ENCODE data around the gene C9orf153. TPM values are rescaled to one million over a fixed set of nuclear protein-coding genes. Genes with fewer than 3 reads are reported as not detected.

Gene C9orf153
- total RNA-seq, 1 donor from 2014 or later, result 0.45 TPM

DNA sequence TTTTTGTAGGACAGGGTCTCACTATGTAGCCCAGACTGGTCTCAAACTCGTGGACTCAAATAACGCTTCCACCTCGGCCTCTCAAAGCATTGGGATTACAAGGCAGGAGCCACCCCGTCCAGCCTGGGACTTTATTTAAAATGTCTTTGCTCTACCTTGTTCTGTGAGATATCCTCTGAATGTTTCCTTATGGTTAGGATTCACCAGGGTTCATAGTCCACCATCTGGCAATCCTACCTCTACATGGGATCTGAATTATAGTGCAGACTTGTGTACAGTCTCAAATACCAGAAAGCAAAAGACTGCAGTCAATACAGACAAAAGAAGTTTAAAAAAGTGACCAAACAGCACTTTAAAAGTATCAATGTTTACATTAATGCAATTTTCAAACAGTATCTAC, 12.8 kb upstream of the C9orf153 start:
- no peak for DNase-seq (ENCODE audit: low read depth)

DNA sequence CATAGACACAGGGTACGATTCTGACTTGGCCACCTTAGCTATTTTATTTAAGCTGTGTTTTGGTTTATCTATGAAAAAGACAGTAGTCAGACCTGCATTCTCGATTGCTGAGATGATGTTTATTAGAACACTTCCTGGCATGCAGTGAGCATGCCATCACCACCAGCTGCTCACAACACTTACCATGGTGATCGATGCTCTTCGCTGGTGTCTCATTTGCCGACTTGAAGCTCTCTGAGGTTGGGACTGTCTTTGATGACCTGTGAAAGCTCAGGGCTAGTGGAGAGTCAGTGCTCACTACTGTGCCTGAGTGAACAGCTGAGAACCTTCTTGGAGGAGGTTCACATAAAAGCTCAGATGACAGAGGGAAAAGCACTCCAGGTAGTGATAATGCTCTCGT, 4.4 kb upstream of the C9orf153 start:
- DNase-seq (ENCODE audit: low read depth), result peak; percentile 67

DNA sequence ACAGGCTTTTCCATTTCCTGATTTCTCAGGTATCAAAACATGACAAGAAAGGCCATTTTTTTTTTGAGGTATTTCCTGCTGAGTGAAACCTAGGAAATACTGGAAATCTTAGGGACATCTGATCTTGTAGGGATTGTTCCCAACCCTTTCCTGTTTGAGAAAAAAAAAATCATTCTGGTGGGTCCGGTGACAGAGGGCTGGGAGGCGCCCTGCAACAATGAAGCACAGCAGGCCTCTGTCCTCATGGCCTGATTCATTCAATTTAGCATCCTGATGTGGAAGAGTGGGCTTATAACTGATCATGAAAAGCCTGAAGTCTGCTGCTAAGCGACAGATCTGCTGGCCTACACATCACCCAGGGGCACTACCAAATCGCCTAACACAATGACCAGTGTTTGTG, 3.0 kb upstream of the C9orf153 start:
- no peak for DNase-seq (ENCODE audit: low read depth)

DNA sequence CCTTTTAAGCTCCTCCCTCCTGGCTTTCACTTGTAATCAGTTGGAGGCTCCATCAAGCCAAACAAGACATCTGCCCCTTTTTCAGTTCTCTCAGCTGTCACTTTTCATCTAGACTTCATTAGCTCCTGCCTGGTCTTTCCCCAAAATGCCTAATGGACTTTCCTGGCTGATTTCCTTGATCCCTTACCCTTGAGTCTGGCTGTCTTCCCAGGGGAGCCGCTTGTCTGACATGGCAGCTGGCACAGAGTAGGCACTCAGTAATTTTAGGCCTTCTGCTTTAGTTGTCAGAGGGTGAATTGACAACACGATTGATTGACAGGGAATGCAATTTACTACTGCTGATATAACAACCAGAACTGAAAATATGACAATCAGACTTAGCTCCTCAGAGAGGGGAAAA, 2.1 kb downstream of the C9orf153 start:
- peak; percentile 58 for DNase-seq (ENCODE audit: low read depth)

DNA sequence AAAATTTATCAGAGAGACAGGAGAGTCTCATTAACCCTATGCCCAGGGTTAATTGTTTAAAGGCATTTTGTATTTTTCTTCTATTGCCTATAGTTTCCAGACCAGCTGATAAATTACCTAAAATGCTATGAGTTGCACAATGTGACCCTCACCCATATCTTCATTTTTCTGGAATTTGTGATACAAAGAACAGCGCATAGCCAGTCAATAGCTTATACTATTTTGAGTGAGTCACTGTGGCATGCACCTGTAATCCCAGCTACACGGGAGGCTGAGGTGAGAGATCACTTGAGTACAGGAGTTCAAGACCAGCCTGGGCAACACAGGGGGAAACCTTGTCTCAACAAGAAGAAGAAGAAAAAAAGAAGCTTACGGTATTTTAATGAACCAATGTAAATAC, 2.8 kb downstream of the C9orf153 start:
- no peak for DNase-seq (ENCODE audit: low read depth)

DNA sequence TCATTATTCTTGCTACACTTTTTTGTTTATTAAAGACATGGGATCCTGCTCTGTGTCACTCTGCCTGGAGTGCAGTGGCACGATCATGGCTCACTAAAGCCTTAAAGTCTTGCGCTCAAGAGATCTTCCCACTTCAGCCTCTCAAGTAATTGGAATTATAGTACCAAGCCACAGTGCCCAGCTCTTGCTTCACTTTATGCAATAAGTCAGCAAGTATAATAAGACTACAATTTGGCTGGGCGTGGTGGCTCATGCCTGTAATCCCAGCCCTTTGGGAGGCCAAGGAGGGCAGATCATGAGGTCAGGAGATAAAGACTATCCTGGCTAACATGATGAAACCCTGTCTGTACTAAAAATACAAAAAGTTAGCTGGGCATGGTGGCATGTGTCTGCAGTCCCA, 5.9 kb downstream of the C9orf153 start:
- DNase-seq (ENCODE audit: low read depth), result no peak

DNA sequence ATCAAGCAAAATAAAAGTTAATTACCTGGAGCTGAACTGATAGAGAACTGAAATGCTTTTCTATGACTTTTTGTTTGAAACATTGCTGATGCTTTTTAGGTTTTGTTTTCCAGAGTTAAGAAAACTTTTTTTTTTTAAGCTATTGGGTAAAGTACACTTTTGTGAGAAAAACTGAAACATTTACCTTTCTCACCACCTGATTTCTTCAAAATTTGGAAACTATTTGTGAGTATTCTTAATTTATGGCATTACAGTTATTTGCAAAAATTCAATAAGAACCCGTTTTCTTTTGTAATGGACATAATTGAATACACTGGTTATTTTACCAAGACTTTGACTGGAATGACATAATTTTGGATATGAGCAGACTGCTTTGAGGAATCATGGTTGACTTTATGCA, 6.6 kb downstream of the C9orf153 start:
- no peak for DNase-seq (ENCODE audit: low read depth)

DNA sequence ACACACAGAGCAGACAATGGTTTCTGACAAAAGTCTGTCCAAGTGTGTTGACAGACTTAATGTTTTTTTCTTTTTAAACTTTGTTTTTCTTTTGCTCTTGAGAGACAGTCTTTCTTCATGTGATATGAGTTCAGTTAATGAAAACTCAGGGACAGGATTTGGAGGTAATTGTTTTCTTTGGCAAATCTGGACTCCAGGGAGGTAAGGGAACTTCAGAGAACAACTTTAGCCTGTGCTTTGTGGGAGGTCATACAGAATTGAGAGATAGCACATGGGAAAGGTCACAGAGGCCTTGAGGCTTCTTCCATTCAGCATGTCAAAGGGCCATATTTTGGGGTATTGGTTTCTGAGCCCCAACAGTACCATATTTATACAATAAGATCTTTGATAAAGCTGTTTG, 9.3 kb downstream of the C9orf153 start:
- no peak for DNase-seq (ENCODE audit: low read depth)

DNA sequence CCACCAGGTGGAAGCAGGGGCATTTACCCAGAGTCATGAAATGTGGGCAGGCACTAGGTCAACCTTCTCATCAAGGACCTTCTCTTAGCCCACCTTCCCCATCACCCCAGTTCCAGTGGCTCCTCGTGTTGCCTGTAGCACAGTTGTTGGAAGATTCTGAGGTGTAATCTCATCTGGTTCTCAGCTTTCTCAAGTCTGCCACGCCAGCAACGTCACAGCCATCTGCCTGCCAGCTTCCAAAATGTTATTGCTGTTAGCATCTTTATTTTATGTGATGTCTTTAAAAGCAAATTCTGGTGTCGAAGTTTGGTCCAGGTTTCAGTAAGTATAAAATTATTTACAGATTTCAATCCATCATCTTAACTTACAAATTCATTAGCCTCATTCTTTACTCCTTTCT, 10.7 kb downstream of the C9orf153 start:
- no peak for DNase-seq (ENCODE audit: low read depth)

DNA sequence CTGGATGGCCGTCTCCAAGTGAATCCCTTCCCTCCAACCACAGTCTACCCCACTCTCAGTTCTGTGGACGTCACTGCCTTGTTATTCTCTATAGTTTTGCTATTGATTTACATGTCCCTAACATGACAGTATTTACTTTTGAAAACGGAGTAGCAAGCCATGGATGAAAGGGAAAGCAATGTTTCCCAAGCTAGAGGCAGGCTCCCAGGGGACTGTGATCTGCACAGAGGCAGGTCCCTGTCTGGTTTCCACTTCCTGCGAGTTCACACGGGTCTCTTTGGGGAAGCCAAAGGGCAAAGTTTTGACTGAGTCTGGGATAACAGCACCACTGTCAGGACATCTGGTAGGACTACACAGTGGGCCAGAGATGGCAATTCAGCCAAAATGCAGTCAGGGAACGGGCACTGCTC, 12.7 kb downstream of the C9orf153 start:
- peak; percentile 30 for DNase-seq (ENCODE audit: low read depth)

DNA sequence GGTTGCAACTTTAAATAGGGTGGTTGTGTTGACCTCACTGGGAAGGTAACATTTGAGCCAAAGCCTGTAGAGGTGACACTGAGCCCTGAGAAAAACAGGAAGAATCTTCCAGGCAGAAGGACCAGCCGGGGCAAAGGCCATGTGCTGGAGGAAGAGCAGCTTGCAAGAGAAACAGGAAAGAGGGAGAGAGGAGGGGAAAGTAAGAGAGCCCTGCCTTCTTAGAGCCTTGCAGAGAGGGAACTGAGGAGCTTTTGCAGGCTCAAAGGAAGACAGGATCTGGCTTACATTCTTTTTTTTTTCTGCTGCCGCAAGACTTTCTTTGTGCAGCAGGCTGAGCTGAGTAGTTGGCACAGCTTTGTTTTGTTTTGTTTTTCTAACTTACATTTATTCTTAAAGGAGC, 17.4 kb downstream of the C9orf153 start:
- no peak for DNase-seq (ENCODE audit: low read depth)

DNA sequence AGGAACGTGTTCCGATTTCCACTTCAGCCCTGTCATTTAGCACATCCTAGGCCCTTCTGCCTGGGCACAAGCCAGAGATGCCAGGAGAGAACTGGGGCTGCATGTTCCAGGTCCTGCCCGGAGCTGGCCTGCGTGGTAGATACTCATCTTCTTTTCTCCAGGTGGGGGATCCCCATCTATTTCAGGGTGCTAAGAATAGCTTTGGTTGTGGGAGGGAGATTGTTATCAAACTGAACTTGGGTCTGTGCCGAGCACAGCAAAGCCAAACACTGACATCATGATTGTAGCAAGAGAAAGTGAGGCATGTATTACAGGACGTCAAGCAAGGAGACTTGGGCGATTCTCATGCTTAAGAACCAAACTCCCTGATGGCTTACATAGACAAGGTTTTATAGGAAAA, 18.2 kb downstream of the C9orf153 start:
- DNase-seq (ENCODE audit: low read depth), result no peak

DNA sequence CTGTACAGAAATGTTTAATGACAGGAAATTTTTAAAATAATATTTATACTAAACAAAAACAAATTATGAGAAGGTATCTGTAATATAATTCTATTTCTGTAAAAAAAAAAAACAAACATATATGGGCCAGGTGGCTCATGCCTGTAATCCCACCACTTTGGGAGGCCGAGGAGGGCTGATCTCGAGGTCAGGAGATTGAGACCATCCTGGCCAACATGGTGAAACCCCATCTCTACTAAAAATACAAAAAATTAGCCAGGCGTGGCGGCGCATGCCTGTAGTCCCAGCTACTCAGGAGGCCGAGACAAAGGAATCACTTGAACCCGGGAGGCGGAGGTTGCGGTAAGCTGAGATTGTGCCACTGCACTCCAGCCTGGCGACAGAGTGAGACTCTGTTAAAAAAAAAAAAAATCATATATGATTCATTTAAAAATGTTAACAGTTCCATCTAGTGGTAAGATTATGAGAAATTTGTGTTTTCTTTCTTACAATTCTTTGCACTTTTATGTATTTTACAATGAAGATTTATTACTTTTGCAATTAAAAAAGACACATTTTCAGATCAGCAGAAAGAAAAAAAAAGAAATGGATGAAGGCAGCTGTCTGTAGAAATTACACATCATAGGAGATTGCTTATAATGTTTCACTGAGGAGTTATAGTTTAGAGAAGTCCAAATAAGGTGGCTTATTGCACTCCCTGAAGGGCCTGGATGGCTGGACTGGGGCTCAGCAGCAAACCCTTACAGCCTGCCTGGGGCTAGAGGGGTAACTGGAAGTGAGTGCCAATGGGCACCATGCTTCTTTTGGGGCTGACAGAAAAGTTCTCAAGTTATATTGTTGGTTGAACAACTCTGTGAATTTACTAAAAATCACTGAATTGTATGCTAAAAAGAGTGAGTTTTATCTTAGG, 20.3 kb downstream of the C9orf153 start:
- DNase-seq (ENCODE audit: low read depth), result no peak

DNA sequence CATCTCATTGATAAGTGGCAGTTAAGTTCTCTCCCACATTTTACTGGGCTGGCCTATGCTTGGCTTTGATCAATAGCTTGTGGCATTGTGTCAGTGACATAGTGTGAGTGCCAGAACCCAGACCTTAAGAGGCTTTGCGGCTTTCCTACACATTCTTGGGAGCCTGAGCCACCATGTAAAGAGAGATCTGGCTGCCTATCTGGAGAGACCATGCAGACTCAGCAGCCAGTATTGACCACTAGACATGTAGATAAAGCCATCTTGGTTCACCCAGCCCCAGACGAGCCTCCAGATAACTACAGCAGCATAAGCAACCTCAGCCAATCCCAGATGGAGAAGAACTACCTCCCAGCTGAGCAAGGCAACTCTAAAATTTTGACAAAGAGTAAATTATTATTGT, 28.6 kb downstream of the C9orf153 start:
- no peak for DNase-seq (ENCODE audit: low read depth)

DNA sequence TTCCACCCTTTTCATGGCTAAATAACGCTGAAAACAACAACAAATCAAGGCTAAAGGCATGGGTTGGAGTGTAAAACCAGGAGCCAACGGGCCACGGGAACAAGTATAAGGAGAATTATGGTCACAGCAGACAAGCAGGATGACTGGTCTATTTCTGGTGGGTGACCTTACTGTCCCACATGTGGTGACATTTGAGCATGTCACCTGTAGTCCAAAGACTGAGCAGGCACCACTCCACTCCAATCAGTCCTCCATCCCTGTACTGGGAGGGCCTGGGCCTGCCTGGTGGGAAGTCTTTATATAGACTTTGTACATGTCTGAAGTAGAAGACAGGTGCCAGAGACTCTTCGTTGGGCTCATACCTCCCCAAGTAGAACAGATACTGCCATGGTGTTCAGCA, 36.8 kb downstream of the C9orf153 start:
- DNase-seq (ENCODE audit: low read depth), result peak; percentile 23

DNA sequence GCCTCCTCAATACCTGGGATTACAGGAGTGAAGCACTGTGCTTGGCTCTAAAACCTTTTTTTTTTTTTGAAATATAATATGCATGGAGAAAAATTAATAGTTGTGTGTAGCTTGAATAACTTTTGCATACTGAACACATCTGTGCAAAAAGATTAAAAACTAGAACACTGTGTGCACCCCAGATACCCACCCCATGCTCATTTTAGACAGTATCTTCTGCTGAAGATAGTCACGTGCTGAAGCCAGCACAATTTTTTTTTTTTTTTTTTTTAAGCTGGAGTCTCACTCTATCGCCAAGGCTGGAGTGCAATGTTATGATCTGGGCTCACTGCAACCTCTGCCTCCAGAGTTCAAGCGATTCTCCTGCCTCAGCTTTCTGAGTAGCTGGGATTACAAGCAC, 39.9 kb downstream of the C9orf153 start:
- DNase-seq (ENCODE audit: low read depth), result no peak

DNA sequence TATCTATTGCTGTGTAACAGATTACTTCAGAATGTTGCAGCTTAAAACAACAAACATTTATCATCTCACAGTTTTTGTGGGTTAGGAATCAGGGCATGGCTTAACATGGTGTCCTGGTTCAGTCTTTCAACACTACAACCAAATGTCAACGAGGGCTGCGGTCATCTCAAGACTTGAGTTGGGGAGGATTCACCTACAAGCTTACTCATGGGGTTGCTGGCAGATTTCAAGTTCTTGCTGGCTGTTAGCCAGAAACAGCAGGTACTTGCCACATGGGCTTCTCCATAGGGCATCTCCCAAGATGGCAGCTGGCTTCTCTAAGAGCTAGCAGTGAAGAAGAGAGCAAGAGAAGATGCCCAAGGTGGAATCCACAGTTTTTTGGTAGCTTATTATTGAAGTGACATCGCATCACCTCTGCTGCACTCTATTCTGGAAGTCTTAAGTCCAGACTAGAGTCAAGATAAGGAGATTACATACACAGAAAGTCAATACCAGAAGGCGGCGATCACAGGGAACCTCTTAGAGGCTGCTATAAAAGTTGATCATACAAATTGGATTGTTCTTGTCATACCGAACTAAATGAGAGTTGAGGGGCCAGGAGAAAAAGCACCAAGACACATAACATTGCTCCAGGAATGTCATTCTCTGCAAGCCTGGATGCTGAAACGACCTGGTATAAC, 42.2 kb downstream of the C9orf153 start:
- DNase-seq (ENCODE audit: low read depth), result no peak

DNA sequence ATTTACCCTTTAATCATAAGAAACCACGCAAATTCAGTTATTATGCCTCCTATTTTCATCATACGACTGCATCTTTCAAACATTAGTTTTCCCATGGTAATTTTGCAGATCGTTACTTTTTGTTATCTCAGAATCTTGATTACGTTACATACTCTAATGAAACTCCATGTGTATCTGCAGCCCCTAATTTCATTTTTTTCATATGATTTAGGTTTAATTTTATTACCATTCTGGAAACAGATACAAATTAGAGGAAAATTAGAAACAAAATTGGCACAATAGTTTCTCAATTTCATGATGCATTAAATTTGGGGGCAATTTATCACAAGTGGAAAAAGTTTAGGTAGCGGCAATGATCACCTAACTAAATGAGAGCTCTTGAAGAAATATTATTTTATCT, 52.3 kb downstream of the C9orf153 start:
- no peak for DNase-seq (ENCODE audit: low read depth)

DNA sequence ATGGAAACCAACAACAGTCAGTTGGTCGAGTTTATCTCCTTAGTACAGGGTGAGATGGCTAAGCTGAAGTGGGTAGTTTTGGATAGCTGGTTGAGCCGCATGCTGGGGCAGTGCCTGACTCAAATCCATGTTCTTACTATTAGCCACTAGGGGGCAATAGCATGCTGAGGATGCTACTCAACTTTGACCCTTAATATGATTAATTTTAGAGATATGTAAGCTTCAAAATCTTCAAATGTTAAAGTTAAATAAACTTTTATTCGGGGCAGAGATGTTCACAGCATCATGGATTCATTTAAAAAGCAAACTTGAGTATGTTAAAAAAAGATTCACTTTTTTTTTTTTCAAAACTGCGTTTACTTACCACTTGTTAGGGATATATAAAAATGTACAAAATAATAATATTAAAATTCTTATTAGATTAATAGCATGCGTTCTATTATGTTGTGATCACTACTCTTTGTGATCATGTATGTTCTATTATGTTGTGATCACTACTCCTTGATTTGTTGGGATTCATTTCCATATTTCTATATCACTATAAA, 57.0 kb downstream of the C9orf153 start:
- DNase-seq (ENCODE audit: low read depth), result peak; percentile 59

DNA sequence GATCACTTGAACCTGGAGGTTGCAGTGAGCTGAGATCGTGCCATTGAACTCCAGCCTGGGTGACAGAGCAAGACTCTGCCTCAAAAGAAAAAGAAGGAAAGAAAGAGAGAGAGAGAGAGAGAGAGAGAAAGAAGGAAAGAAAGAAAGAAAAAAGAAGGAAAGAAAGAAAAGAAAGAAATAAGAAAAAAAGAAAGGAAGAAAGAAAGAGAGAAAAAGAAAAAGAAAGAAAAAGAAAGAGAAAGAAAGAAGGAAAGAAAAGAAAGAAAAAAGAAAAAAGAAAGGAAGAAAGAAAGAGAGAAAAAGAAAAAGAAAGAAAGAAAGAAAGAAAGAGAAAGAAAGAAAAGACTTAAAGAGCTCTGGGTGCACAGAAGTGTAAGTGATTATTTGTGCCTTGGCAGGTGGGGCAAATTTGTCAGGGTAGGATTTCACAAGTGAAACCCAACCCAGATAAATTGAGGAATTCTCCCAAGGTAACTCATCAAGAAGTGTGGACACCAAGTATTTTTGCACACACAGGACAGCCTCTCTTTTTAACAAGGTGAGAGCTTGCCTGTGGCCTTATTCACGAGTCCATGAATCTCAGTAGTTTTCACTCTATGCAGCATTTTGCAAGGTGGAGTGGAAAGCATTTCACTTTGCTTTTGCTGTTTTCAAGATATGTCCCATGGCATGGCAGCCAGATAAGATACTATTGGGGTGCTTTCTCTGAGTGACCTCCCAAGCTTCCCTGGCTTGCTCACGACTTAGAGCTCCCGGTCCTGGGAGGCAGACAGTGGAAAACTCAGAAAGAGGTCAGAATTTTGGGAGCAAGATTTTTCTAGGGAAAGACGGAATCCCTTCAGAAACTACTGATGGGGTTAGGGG, 57.8 kb downstream of the C9orf153 start:
- peak; percentile 3 for DNase-seq (ENCODE audit: low read depth)

DNA sequence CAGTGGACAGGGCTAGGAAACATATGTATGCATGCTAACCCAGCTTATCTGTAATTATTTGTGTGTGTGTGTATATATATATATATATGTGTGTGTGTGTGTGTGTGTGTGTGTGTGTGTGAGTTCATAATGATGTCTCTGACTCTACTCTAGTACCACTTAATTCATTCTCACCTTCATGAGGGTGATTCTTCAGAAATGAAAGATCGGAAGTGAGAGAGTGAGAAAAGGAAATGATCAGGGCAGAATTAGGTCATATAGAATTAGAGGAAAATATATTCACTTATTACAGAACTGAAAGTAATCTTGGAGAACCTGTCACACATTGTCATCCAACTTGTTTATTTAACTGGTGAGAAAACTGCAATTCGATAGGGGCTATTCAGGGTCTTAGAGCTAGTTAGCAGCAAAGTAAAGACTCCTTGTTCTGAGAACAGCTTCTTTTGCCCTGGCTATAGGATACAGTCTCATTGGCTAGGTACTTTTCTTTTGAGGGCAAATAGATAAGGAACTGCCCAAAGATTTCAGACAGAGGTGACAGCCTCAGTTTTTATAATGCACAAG, 58.8 kb downstream of the C9orf153 start:
- no peak for DNase-seq (ENCODE audit: low read depth)

Data from myocyte (in vitro differentiated cells).